MG63 (cell line): Measurements from ENCODE around the gene SERINC2. TPM values are rescaled to one million over a fixed set of nuclear protein-coding genes. Genes with fewer than 3 reads are reported as not detected.

Source experiments
- DNase-seq: peaks from one replicate; pipeline ENCODE4 v3.0.0-alpha.2; 2020
- H3K27me3 ChIP-seq: fragments of 250-450 bp; sonication (Bioruptor Pico); 2 replicates; pipeline ENCODE4 v1.5.1; 2020; ENCODE audit warnings: mild to moderate bottlenecking, moderate library complexity
- H3K36me3 ChIP-seq: fragments of 250-450 bp; sonication (Bioruptor Pico); 2 replicates; pipeline ENCODE4 v1.5.1; 2020; ENCODE audit warnings: mild to moderate bottlenecking, moderate library complexity
- H3K4me3 ChIP-seq: fragments of 250-450 bp; sonication (Bioruptor Pico); 2 replicates; pipeline ENCODE4 v1.5.1; 2020; ENCODE audit warnings: mild to moderate bottlenecking, moderate library complexity
- H3K9me3 ChIP-seq: fragments of 250-450 bp; sonication (Bioruptor Pico); 2 replicates; pipeline ENCODE4 v1.5.1; 2020; ENCODE audit warnings: mild to moderate bottlenecking, moderate library complexity
- total RNA-seq: library from RNA; depleted of rRNA; stranded (reverse); fragments of >200 nt; shearing (Covaris generic); gene quantifications from 2 replicates; pipeline ENCODE4 v1.2.3, GENCODE V29; 2014; ENCODE audit warnings: low replicate concordance; rRNA removed

SERINC2 gene
- 25.8 and 32.4 TPM in 2 replicates for total RNA-seq

DNA sequence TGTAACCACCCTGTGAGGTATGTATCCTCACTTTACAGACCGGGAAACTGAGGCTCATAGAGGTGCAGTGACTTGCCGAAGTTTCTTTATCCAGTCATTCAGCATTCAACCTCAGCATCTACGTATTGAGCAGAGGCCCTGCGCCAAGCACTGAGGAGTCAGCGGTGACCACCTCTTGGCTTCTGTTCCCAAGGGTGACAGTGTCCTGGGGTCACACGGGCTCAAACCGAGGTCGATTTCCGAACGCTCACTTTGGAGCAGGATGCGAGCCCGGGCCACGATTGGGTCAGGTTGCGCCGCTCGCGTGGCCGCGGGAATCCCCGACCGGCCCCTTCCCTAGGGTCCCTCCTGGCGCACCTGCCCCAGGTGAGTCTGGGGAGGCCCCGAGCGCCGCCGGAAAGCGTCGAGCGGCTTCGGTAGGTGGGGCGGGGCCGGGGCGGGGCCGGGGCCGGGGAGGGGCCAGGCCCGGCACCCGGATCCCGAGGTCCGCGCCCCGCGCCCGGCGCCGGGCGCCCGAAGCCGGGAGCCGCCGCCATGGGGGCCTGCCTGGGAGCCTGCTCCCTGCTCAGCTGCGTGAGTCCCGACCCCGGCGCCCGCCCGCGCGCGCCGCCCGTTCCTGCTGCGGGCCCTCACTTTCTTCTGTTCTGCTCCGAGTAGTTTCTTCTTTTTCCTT is at the start of gene SERINC2:
Gene SERINC2 (plus strand): TSS at position 482 of the 673 bp plus-strand sequence. CDS start 53 bp downstream, at position 535.
- Histone ChIP-seq H3K36me3 (peaks cover 29% of the 10 kb centered on the region), H3K27me3 (no peaks in the 10 kb centered on the region), H3K9me3 (no peaks in the 10 kb centered on the region), H3K4me3 (peak within 1 kb of the TSS; percentile 85)
- DNase-seq, result no peak

DNA sequence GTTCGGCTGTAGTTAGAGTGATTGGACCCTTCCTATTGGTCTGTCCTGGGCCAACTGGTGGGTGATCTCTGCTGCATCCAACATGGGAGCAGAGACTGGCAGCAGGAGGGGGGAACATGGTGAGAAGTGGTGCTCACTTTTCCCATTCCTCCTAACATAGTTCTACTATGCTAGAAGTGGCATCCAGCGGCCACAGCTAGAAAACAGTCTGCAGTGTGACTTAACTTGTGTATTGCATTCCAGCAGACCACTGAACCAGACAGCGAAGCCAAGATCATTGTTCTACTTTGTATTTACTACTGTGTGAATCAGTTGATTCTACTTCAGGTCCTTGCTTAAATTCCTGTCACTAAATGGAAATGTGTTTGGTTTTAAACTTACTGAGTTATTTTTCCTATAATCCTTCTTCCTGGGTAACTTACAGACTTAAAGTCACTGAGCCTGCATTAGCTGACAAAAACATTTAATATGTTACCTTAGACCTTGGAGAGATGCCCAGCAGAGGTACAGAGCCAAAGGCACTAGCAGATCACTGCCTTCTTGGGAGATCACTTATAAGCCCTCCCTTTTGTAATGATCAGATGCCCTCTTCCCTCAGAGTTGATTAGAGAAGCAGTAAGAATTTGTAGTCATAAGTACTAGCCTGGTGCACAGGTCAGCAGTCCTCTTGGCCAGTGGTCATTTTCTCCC is 48.3 kb upstream of the SERINC2 start:
- Histone ChIP-seq H3K36me3 (peaks cover 37% of the 10 kb centered on the region), H3K4me3 (no peak overlapping the region), H3K9me3 (no peaks in the 10 kb centered on the region), H3K27me3 (no peaks in the 10 kb centered on the region)
- DNase-seq, result no peak

DNA sequence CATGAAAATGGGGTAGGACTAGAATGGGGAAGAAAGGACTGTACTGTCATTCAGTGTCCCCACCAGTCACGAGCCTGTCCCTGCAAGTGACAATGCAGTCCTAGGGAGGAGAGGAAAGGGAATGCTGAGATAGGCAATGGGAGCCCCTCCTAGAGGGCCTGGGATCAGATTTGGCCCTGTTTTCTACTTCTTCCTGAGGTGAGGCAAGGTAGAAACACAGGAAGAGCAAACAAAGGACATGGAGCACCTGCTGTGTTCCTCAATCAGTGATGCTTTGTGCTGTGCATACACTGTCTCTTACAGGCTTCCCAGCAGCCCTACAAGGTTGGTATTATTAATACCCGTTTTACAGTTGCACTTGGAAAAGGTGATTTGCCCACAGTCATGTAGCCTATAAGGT is 46.2 kb upstream of the SERINC2 start:
- no peaks in the 10 kb centered on the region for H3K27me3 ChIP-seq

GRCh38 chr1:31368611-31369107 is 44.4 kb upstream of the SERINC2 start:
- Histone ChIP-seq H3K36me3 (peaks cover 25% of the 10 kb centered on the region), H3K27me3 (no peaks in the 10 kb centered on the region), H3K4me3 (no peak overlapping the region), H3K9me3 (no peaks in the 10 kb centered on the region)
- no peak for DNase-seq

More for the DNA sequence above, 46.2 kb upstream of the SERINC2 start:
- H3K36me3 ChIP-seq, result peaks cover 37% of the 10 kb centered on the region
- DNase-seq, result no peak
- H3K9me3 ChIP-seq, result no peaks in the 10 kb centered on the region
- H3K4me3 ChIP-seq, result no peak overlapping the region

DNA sequence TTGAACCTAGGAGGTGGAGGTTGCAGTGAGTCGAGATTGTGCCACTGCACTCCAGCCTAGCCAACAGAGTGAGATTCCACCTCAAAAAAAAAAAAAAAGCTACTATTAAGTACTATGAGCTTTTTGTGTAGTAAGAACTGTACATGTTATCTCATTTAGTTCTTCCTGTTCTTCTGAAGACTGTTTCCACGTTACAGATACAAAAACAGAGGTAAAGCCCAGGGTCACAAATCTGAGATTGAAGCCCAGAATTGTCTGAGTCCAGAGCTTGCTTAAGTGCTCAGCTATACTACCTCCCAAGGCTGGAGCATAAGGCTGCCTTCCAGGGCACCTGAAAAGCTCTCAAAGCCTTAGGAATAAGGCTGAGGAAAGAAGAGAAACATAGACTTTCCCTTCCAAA is 43.0 kb upstream of the SERINC2 start:
- no peaks in the 10 kb centered on the region for H3K9me3 ChIP-seq
- H3K4me3 ChIP-seq, result no peak overlapping the region
- H3K36me3 ChIP-seq, result peaks cover 13% of the 10 kb centered on the region
- H3K27me3 ChIP-seq, result no peaks in the 10 kb centered on the region
- no peak for DNase-seq

GRCh38 chr1:31370565-31370964 is 42.4 kb upstream of the SERINC2 start:
- no peak for DNase-seq
- no peaks in the 10 kb centered on the region for H3K27me3 ChIP-seq
- H3K9me3 ChIP-seq, result no peaks in the 10 kb centered on the region
- H3K4me3 ChIP-seq, result no peak overlapping the region
- peaks cover 9% of the 10 kb centered on the region for H3K36me3 ChIP-seq

GRCh38 chr1:31371121-31371959 is 41.7 kb upstream of the SERINC2 start:
- peak; percentile 43 for DNase-seq
- Histone ChIP-seq H3K36me3 (peaks cover 5% of the 10 kb centered on the region), H3K27me3 (no peaks in the 10 kb centered on the region), H3K4me3 (no peak overlapping the region), H3K9me3 (no peaks in the 10 kb centered on the region)

DNA sequence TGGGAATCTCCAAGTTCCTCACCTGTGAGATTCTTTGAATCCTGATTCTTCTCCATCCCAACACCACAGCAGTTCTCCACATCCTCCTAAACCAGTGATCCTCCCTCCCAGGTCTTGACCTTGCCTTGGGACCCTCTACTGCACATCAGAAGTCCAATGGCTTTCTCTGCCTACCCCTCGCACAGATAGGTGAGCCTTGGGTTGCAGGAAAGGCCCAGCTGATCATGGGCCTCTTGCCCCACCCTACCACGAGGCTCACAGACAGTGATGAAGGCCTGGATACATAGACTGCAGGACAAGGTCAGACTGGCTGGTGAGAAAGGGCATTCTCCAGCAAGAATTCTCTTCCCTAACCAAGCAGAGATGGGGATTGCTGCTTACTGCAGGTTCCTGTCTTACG is 41.0 kb upstream of the SERINC2 start:
- no peak for DNase-seq
- no peaks in the 10 kb centered on the region for H3K27me3 ChIP-seq
- no peaks in the 10 kb centered on the region for H3K9me3 ChIP-seq
- no peaks in the 10 kb centered on the region for H3K36me3 ChIP-seq
- peak overlapping the region; percentile 21 for H3K4me3 ChIP-seq

DNA sequence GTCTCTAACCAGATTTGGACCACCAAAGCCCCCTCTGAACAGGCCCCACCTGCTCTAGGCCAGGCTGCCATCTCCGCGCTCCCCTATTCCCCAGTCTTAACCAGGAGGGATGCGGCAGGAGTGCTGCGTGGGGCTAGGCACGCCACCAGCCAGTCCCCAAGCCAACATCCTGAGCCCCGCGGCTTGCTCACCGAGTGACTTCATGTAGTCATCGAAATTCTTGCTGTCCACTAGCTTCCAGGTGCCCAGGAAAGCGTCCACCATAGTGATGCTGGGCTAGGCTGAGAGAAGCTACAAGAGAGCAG is 40.3 kb upstream of the SERINC2 start:
- DNase-seq, result no peak
- H3K36me3 ChIP-seq, result no peaks in the 10 kb centered on the region
- peak overlapping the region; percentile 21 for H3K4me3 ChIP-seq
- no peaks in the 10 kb centered on the region for H3K27me3 ChIP-seq
- H3K9me3 ChIP-seq, result no peaks in the 10 kb centered on the region

DNA sequence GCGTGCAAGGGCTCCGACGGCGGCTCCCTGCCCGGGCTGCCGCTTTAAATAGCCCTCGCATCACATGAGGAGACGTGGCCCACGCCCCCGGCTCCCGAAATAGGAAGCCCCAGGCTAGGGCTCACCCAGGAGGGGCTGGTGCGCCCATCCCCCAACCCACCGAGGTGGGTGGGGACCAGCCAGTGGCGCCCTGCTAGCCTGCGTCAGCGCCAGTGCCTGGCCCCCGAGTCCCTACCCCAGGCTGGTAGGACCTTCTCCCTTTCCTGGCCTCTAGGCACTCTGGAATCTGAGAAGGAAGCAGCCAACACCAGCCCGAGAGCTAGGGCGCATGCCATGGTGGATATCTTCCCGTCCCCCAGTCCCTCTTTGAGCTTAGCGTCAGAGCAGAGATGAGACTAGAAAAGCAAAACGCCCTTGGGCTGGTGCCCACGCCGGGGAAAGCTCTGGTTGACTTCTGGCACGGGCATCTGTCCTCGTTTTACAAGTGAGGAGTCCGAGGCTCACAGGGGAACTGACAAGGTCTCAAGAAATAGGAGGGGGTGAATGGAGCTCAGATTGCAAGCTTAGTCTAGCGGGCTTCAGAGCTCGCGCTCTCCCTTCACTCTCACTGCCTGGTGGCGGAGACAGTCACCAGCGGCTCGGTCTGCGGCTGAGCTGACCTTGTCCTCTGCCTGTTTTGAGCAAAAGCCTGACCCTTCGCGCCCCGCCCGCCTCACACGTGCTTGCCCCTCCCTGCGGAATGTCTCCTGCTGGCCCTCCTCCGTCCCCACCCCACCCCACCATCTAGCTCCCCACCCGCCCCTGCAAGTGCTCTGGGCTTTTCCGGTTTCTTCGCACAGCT is 39.7 kb upstream of the SERINC2 start, which contains the start of gene FABP3:
Gene FABP3 (minus strand): TSS at position 21 of the 841 bp plus-strand sequence. CDS start 62 bp downstream, outside the sequence.
- DNase-seq, result peak; percentile 87
- no peaks in the 10 kb centered on the region for H3K9me3 ChIP-seq
- H3K27me3 ChIP-seq, result no peaks in the 10 kb centered on the region
- no peaks in the 10 kb centered on the region for H3K36me3 ChIP-seq
- H3K4me3 ChIP-seq, result peak within 1 kb of the TSS; percentile 21

DNA sequence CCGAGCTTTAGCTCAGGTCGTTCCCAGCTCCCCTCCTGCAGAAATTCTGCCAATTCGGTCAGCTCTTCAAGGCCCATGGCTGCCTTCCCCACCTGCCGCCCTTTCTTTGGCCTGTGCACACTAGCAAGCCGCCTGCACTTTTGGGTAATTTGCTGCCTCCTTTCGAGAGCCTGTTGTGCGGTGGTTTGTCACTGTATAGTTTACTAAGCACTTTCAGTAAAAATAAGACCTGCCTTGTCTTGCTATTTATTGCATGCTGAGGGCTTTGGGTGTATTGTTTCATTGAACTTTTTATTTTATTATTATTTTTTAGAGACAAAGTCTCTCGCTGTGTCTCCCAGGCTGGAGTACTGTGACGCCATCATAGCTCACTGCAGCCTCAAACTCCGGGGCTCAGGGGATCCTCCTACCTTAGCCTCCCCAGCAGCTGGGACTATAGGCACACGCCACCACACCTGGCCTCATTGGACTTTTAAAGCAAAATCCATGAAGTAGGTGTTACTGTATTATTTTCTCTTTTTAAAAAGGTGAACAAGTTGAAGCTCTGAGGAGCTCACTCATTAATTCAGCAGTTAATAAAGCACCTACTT is 39.0 kb upstream of the SERINC2 start:
- H3K36me3 ChIP-seq, result no peaks in the 10 kb centered on the region
- no peaks in the 10 kb centered on the region for H3K9me3 ChIP-seq
- DNase-seq, result no peak
- H3K27me3 ChIP-seq, result no peaks in the 10 kb centered on the region
- no peak overlapping the region for H3K4me3 ChIP-seq

- Histone ChIP-seq H3K4me3 (no peak overlapping the region), H3K36me3 (no peaks in the 10 kb centered on the region), H3K9me3 (no peaks in the 10 kb centered on the region), H3K27me3 (no peaks in the 10 kb centered on the region)
- DNase-seq, result peak; percentile 93
These were observed 38.4 kb upstream of the SERINC2 start for GRCh38 chr1:31374511-31375196.

GRCh38 chr1:31376375-31377134 is 36.5 kb upstream of the SERINC2 start:
- peak; percentile 95 for DNase-seq
- Histone ChIP-seq H3K4me3 (no peak overlapping the region), H3K36me3 (no peaks in the 10 kb centered on the region), H3K27me3 (no peaks in the 10 kb centered on the region), H3K9me3 (no peaks in the 10 kb centered on the region)

DNA sequence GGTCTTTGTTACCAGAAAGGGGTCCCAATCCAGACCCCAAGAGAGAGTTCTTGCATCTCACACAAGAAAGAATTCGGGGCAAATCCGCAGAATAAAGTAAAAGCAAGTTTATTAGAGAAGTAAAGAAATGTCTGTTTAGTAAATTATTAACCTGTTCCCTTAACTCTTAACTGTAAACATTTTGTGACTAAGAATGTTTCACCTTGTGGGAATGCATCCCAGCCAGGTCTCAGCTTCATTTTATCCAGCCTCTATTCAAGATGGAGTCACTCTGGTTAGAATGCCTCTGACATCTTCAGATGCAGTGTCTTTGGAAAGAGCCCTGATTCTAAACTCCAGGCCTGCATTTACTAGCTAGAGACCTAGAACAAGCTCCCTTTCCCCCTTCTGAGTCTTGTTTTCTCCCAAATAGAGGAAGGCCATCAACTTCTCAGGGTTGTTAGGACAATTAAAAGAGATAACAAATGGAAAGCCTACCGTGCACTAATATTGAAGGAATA is 35.6 kb upstream of the SERINC2 start:
- DNase-seq, result no peak
- Histone ChIP-seq H3K27me3 (no peaks in the 10 kb centered on the region), H3K9me3 (no peaks in the 10 kb centered on the region), H3K36me3 (no peaks in the 10 kb centered on the region), H3K4me3 (no peak overlapping the region)

DNA sequence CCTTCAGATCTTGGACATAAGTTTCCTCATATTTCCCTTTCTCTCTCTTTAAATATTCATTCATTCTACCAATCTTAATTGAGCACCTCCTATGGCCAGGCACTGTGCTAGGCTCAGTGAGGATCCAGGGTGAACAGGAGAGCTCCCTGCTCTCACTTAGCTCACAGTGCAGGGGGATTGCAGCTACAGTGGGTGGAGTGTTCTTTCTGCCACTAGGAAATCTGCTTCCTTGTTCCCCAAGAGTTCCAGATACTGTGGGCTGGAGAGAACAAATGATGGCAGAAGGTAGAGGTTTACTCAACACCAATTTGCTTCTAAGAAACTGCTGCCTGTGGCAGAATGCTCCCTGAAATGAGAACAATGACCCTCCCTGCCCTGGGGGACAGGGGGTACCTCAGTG is 35.0 kb upstream of the SERINC2 start:
- DNase-seq, result no peak
- no peaks in the 10 kb centered on the region for H3K36me3 ChIP-seq
- no peak overlapping the region for H3K4me3 ChIP-seq
- H3K27me3 ChIP-seq, result no peaks in the 10 kb centered on the region
- no peaks in the 10 kb centered on the region for H3K9me3 ChIP-seq
